PC-9 (cell line): ENCODE results near the gene CREBBP.

ENCODE experiments used
- EZH2 ChIP-seq: fragments of 200-600 bp; sonication (generic); IDR thresholded peaks from 2 replicates; pipeline ENCODE4 v1.8.0; 2017; ENCODE audit warnings: antibody characterized with exemption, low read depth
- TF ChIP-seq, protein P1 (sequence below): fragments of 200-600 bp; sonication (generic); conservative IDR thresholded peaks from 2 replicates; pipeline ENCODE4 v1.6.1; 2017; ENCODE audit warnings: mixed run types, antibody characterized with exemption, mild to moderate bottlenecking, moderate library complexity

DNA sequence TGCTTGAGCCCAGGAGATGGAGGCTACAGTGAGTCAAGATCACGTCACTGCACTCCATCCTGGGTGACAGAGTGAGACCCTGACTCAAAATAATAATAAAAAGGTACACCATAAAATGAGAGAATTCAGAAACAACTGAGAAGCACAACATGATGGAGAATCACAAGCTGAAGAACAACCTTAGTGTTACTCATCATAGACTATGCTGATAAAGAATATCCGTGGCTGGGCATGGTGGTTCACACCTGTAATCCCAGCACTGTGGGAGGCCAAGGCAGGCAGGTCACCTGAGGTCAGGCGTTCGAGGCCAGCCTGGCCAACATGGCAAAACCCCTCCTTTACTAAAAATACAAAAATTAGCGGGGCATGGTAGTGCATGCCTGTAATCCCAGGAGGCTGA lies 16.0 kb downstream of the CREBBP start:
- TF ChIP-seq EZH2: no peak
- TF ChIP-seq, protein P1, sequence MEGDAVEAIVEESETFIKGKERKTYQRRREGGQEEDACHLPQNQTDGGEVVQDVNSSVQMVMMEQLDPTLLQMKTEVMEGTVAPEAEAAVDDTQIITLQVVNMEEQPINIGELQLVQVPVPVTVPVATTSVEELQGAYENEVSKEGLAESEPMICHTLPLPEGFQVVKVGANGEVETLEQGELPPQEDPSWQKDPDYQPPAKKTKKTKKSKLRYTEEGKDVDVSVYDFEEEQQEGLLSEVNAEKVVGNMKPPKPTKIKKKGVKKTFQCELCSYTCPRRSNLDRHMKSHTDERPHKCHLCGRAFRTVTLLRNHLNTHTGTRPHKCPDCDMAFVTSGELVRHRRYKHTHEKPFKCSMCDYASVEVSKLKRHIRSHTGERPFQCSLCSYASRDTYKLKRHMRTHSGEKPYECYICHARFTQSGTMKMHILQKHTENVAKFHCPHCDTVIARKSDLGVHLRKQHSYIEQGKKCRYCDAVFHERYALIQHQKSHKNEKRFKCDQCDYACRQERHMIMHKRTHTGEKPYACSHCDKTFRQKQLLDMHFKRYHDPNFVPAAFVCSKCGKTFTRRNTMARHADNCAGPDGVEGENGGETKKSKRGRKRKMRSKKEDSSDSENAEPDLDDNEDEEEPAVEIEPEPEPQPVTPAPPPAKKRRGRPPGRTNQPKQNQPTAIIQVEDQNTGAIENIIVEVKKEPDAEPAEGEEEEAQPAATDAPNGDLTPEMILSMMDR: no peak
